Activated CD8-positive, alpha-beta T cell treated with anti-CD3 and anti-CD28 coated beads for 36 hours (primary cell): ENCODE results near the gene DPM1. TPM values are rescaled to one million over a fixed set of nuclear protein-coding genes. Genes with fewer than 3 reads are reported as not detected.

Experiments
- ATAC-seq: fragments of 200-7000 bp; cut with Tn5 transposase; one replicate; pipeline ENCODE4 v1.10.0; 2021; ENCODE audit warnings: mild to moderate bottlenecking, moderate library complexity
- CTCF ChIA-PET: fragments of 350-600 bp; sonication (Branson Sonifier 250); formaldehyde crosslinking; loops from one replicate; lab custom pipeline; 2021; ENCODE audit warnings: antibody characterized with exemption; lab: Charles Lee
- POLR2A ChIA-PET: fragments of 350-600 bp; sonication (Branson Sonifier 250); formaldehyde crosslinking; loops from one replicate; lab custom pipeline; 2021; ENCODE audit warnings: antibody characterized with exemption; lab: Charles Lee
- DNase-seq: peaks from one replicate; pipeline ENCODE4 v3.0.0-alpha.2; 2020
- H3K27ac Mint-ChIP-seq: one replicate; pipeline ENCODE4 v1.8.0; 2021; ENCODE audit warnings: mild to moderate bottlenecking, mixed read lengths
- H3K27me3 Mint-ChIP-seq: one replicate; pipeline ENCODE4 v1.8.0; 2021; ENCODE audit warnings: mixed read lengths
- H3K36me3 Mint-ChIP-seq: one replicate; pipeline ENCODE4 v1.8.0; 2021; ENCODE audit warnings: low read depth, mixed read lengths
- H3K4me1 Mint-ChIP-seq: one replicate; pipeline ENCODE4 v1.8.0; 2021; ENCODE audit warnings: low read depth, mixed read lengths
- H3K4me3 Mint-ChIP-seq: one replicate; pipeline ENCODE4 v1.8.0; 2021; ENCODE audit warnings: mild to moderate bottlenecking, moderate library complexity, mixed read lengths
- H3K9me3 Mint-ChIP-seq: one replicate; pipeline ENCODE4 v1.8.0; 2021; ENCODE audit warnings: mixed read lengths
- CTCF ChIP-seq: fragments of 200-600 bp; IDR thresholded peaks from one replicate; pipeline ENCODE4 v1.8.0; 2022; ENCODE audit warnings: antibody characterized with exemption, mild to moderate bottlenecking
- intact Hi-C: fragments of 100-400 bp; cut with micrococcal nuclease; formaldehyde crosslinking; loops from one replicate; pipeline ENCODE4 v1.10.0; 2022
- total RNA-seq, 2 experiments: library from RNA; stranded (reverse); gene quantifications; one replicate each; pipeline ENCODE4 v1.2.3, GENCODE V29; 2021

The DPM1 gene
- total RNA-seq, 2 experiments from 2014 or later: 66.6 to 75.4 TPM

DNA sequence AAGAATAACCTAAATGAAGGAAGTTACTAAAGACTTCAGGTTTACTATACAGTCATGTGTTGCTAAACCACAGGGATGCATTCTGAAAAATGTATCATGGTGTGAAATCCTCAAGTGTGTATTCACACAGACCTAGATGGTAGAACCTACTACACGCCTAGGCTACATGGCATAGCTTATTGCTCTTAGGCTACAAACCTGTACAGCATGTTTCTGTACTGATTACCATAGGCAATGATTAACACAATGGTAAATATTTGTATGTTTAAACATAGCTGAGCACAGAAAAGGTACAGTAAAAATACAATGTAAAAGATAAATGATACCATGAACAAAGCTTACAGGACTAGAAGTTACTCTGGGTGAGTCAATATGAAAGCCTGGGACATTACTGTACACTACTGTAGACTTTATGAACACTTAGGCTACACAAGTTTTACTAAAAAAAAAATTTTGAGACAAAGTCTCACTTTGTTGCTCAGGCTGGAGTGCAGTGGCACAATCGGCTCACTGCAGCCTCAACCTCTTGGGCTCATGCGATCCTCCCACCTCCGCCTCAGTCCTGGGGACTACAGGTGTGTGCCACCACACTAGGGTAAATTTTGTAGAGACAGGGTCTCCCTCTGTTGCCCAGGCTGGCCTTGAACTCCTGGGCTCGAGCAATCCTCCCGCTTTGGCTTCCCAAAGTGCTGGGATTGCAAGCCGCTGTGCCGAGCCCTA, 63.1 kb downstream of the DPM1 start:
- Mint-ChIP-seq H3K4me3 (no peak overlapping the region), H3K27me3 (no peaks in the 10 kb centered on the region), H3K4me1 (peaks cover 35% of the 10 kb centered on the region), H3K9me3 (no peaks in the 10 kb centered on the region), H3K36me3 (peaks cover 61% of the 10 kb centered on the region), H3K27ac (peak overlapping the region; percentile 11)
- no peak for TF ChIP-seq CTCF
- ATAC-seq (peak; percentile 38), DNase-seq (no peak)
- ChIA-PET CTCF (interaction anchor here (1.0 to 5.2 kb wide), 6 partner anchors 15 to 105 kb away, joined by 3 to 21 read pairs (median 4); partner anchors contain the start of genes ADNP and BCAS4), POLR2A (interaction anchor here (0.9 kb wide), 1 partner anchor 9 kb away, joined by 3 read pairs; no protein-coding TSS in a partner anchor)
- intact Hi-C loops: no loop called here

GRCh38 chr20:50893620-50894019, 64.7 kb downstream of the DPM1 start:
- Mint-ChIP-seq H3K4me1 (peaks cover 35% of the 10 kb centered on the region), H3K27me3 (no peaks in the 10 kb centered on the region), H3K9me3 (no peaks in the 10 kb centered on the region), H3K4me3 (no peak overlapping the region), H3K27ac (peak overlapping the region; percentile 23), H3K36me3 (peaks cover 67% of the 10 kb centered on the region)
- no peak for DNase-seq
- POLR2A ChIA-PET: no interaction called here
- CTCF ChIA-PET: no interaction called here
- intact Hi-C loops: no loop called here
- ATAC-seq: no peak
- no peak for TF ChIP-seq CTCF

DNA sequence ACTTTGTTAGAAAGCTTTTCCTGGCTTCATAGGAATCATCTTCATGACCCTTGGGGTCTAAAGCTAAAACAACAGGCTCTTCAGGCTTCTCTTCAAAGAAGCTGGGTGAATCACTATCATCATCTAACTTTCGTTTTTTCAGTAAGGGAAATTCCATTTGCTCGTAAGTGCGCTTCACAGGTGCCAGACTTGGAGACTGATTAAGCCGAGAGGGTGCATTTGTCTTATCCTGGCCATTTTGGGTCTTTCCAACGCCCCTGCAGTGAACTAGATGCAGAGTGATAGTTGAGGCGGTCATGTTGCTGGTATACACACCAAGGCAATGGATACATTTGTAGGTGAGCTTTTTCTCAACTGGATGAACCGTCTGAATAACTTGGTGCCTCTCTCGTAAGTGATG, 65.9 kb downstream of the DPM1 start:
- POLR2A ChIA-PET: interaction anchor here (1.1 kb wide), 1 partner anchor 34 kb away, joined by 3 read pairs; no protein-coding TSS in a partner anchor
- H3K36me3 Mint-ChIP-seq: peaks cover 62% of the 10 kb centered on the region

GRCh38 chr20:50891138-50891537, 67.2 kb downstream of the DPM1 start:
- ATAC-seq (peak; percentile 21), DNase-seq (no peak)
- Mint-ChIP-seq H3K27me3 (no peaks in the 10 kb centered on the region), H3K36me3 (peaks cover 58% of the 10 kb centered on the region), H3K9me3 (no peaks in the 10 kb centered on the region), H3K4me1 (peaks cover 31% of the 10 kb centered on the region), H3K4me3 (no peak overlapping the region), H3K27ac (peak overlapping the region; percentile 79)
- TF ChIP-seq CTCF: no peak
- ChIA-PET CTCF (interaction anchor here (1.0 to 1.9 kb wide), 4 partner anchors 38 to 101 kb away, joined by 3 to 10 read pairs (median 6); partner anchors contain the start of gene BCAS4), POLR2A (interaction anchor here (1.1 to 3.2 kb wide), 3 partner anchors 35 to 96 kb away, joined by 3 to 17 read pairs (median 4); partner anchors contain the start of genes ADNP and BCAS4)
- intact Hi-C loops: no loop called here

More for the DNA sequence above, 65.9 kb downstream of the DPM1 start:
- DNase-seq (no peak), ATAC-seq (peak; percentile 38)
- Mint-ChIP-seq H3K4me1 (peaks cover 33% of the 10 kb centered on the region), H3K9me3 (no peaks in the 10 kb centered on the region), H3K27ac (peak overlapping the region; percentile 79), H3K27me3 (no peaks in the 10 kb centered on the region), H3K4me3 (no peak overlapping the region)
- CTCF ChIA-PET: interaction anchor here (1.1 to 1.9 kb wide), 5 partner anchors 23 to 102 kb away, joined by 3 to 8 read pairs (median 4); partner anchors contain the start of gene BCAS4
- no peak for TF ChIP-seq CTCF
- intact Hi-C loops: no loop called here

GRCh38 chr20:50887576-50887975, 70.8 kb downstream of the DPM1 start:
- POLR2A ChIA-PET: interaction anchor here (0.7 kb wide), 1 partner anchor 27 kb away, joined by 3 read pairs; no protein-coding TSS in a partner anchor
- TF ChIP-seq CTCF: no peak
- CTCF ChIA-PET: interaction anchor here (1.6 kb wide), 1 partner anchor 93 kb away, joined by 3 read pairs; no protein-coding TSS in a partner anchor
- peak overlapping the region; percentile 25 for H3K27ac Mint-ChIP-seq
- no peak for ATAC-seq
- H3K4me3 Mint-ChIP-seq: no peak overlapping the region
- intact Hi-C loops: no loop called here
- H3K27me3 Mint-ChIP-seq: no peaks in the 10 kb centered on the region
- H3K36me3 Mint-ChIP-seq: peaks cover 41% of the 10 kb centered on the region
- H3K4me1 Mint-ChIP-seq: peaks cover 16% of the 10 kb centered on the region
- peaks cover 3% of the 10 kb centered on the region for H3K9me3 Mint-ChIP-seq
- DNase-seq: no peak
